Esophagus squamous epithelium (tissue), 4 donors: Measurements from ENCODE around the gene OTUD4.

Source experiments
- CTCF ChIP-seq, 6 experiments: fragments of 450-650 bp in 4 of 6; fragments of 200-600 bp in 2 of 6; sonication (generic) in 2 of 6; IDR thresholded peaks; one replicate each; pipeline ENCODE4 v1.5.1; 2016 to 2019; ENCODE audit warnings: antibody characterized with exemption in 6 of 6, mild to moderate bottlenecking in 4 of 6, moderate library complexity in 4 of 6
- POLR2A ChIP-seq, 4 donors: fragments of 450-650 bp; IDR thresholded peaks; one replicate each; pipeline ENCODE4 v1.6.1; 2017; ENCODE audit warnings: antibody characterized with exemption in 4 of 4, mild to moderate bottlenecking in 4 of 4, moderate library complexity in 3 of 4

DNA sequence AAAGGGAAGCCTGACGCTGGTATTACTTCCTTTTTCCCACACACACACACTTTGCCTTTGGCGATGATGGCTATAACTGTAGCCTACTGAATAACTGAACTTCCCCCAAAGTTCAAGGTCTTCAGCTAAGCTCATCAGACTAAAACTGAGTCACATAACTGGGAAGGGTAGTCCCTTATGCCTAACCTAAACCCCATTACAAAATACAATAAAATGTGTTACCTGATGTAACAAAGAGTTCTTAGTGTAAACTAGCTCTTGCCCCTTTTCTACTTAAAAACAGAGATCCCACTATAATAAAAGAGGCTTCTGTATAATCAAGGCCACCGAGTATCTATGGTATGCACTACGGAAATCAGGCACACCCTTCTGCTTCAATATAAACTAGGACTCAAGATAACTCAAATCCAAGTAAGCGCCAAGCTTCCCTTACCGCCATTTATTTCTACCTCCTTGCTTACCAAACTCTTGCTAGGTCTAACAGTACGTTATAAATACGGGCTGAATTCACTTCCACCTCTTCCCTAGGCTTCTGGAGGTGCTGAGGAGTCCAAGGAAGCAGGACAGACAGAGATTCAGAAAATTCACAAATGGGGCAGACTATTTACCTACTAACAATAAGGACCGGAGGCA is 2.4 kb downstream of the OTUD4 start:
- TF ChIP-seq POLR2A (IDR thresholded peaks at IDR 0.05) (no peak), CTCF (IDR thresholded peaks at IDR 0.05) (no peak)
